Activated CD4-positive, CD25-positive, alpha-beta regulatory T cell treated with anti-CD3 and anti-CD28 coated beads, Interleukin-2, amount 50 U/mL, for 16 hours (primary cell): ENCODE measurements around the gene WRAP73.
"Not testable (repeated sequence)": the region's sequence is repeated elsewhere in the genome, so short reads cannot be mapped to it uniquely, and the experiment has no call there.

Experiments
- DNase-seq: peaks from one replicate; pipeline ENCODE4 v3.0.0-alpha.2; 2020; ENCODE audit warnings: low read depth, low spot score

Gene WRAP73

GRCh38 chr1:3599286-3599811 lies 50.6 kb downstream of the WRAP73 start:
- DNase-seq = no peak

GRCh38 chr1:3598522-3599285 lies 51.2 kb downstream of the WRAP73 start:
- DNase-seq = no peak

GRCh38 chr1:3598051-3598491 lies 51.8 kb downstream of the WRAP73 start:
- no peak for DNase-seq

DNA sequence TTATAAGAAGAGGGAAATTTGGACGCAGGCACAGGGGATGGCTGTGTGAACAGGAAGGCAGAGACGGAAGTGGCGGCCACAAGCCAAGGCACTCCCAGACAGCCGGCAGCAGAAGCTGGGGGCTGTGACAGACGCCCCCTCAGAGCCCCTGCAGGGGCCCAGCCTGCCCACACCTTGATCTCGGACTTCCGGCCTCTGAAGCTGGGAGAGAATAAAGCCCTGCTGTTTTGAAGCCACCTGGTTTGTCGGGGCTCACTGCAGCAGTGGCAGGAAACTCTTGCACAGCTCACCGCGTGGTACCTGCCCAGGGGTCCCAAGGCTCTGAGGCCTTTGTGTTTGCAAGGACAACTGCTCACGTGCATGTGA lies 52.3 kb downstream of the WRAP73 start:
- DNase-seq = no peak

GRCh38 chr1:3596663-3597598 lies 53.0 kb downstream of the WRAP73 start:
- DNase-seq = no peak

DNA sequence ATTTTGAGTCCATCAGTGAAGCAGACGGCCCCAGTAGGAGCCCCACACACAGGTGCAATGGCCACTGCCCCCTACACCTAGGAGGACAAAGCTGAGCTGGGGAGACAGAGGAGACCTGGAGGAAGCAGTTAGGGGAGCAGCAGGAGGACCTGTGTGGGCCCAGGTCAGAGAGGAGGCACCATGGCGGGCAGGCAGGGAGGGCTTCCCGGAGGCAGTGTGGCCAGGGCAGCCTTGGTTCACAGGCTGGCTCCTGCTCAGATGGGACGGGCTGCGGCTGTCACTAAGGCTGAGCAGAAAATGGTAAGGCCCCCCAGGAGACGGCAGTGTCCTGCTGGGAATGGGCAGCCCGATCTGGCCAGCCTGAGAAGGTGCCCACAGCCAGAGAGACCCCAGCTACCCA lies 54.0 kb downstream of the WRAP73 start:
- DNase-seq = no peak

GRCh38 chr1:3594706-3595377 lies 55.1 kb downstream of the WRAP73 start:
- no peak for DNase-seq

- no peak for DNase-seq
Measured at GRCh38 chr1:3593745-3594144, 56.2 kb downstream of the WRAP73 start.

GRCh38 chr1:3593334-3593733 lies 56.6 kb downstream of the WRAP73 start:
- no peak for DNase-seq

GRCh38 chr1:3590951-3591865 lies 58.7 kb downstream of the WRAP73 start:
- no peak for DNase-seq

- no peak for DNase-seq
Measured at GRCh38 chr1:3590139-3590763, 59.7 kb downstream of the WRAP73 start.

DNA sequence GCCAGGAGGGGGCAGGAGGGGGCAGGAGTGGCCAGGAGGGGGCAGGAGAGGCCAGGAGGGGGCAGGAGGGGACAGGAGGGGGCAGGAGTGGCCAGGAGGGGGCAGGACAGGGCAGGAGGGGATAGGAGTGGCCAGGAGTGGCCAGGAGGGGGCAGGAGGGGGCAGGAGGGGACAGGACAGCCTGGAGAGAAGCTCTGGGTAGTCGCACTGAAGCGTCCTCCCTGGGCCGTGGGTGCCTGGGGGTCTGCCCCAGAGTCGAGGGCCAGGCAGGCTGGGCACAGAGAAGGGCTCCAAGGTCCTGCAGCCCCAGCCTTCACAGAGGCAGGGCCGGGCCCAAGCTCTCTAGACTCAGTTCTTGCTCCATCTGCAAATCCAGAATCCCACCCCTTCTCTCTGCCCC lies 61.5 kb downstream of the WRAP73 start:
- DNase-seq = no peak

DNA sequence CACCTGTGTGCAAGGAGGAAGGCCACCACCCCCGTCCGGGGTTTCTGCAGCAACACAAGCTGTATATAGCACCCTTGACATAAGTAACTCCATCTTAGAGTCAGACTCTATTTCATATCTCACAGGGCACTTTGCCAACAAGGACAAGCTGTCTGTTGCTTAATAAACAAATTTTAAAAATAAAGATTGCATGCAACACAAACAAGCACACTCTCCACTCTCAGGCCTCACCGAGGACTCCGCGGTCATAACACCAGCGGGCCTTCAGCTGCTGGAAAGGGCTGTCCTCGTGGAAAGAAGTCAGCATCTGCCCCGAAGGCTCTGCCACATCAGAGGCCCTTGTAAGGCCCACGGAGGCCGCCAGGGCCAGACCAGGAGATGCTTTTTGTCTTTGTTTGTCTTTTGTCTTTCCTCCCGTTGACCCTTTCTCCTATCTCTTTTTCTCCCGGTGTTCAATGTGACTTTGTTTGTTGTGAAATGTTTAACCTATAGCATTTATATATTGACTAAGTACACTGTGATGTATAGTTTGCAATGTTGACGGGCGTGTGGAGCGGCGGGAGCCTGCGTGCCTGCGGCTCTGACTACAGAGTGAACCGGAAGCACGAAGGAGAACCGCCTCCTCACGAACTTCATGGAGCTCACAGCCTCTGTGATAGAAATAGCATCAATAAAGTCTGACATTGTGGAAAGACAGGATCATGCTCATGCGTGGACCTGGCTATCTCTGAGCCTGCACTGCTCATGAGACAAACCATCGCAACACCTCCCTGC lies 62.7 kb downstream of the WRAP73 start:
- DNase-seq = no peak

DNA sequence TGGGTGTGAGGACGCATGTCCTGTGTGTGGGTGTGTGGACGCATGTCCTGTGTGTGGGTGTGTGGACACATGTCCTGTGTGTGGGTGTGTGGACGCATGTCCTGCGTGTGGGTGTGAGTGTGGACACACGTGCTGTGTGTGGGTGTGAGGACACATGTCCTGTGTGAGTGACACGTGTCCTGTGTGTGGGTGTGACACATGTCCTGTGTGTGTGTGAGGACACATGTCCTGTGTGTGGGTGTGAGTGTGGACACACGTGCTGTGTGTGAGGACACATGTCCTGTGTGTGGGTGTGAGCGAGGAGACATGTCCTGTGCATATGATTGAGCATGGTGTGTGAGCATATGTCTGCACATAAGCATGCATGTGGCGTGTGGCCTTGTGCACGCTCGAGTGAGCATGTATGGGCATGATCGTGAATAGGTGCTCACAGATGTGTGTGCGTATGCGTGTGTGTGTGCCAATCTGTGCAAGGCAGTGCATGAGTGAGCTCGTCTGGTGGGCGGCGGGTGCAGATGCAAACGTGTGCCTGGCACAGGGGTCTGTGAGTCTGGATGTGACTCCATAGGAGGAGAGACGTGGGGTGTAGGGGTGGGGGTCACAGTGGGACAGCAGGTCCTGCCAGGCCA lies 63.8 kb downstream of the WRAP73 start:
- DNase-seq = no peak

DNA sequence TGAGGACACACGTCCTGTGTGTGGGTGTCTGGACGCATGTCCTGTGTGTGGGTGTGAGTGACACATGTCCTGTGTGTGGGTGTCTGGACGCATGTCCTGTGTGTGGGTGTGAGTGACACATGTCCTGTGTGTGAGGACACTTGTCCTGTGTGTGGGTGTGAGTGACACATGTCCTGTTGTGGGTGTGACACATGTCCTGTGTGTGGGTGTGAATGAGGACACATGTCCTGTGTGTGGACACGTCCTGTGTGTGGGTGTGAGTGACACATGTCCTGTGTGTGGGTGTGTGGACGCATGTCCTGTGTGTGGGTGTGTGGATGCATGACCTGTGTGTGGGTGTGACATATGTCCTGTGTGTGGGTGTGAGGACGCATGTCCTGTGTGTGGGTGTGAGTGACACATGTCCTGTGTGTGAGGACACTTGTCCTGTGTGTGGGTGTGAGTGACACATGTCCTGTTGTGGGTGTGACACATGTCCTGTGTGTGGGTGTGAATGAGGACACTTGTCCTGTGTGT lies 64.5 kb downstream of the WRAP73 start:
- not testable (repeated sequence) for DNase-seq

- no peak for DNase-seq
Measured at GRCh38 chr1:3584915-3585314, 65.0 kb downstream of the WRAP73 start.

- not testable (repeated sequence) for DNase-seq
Measured at GRCh38 chr1:3583751-3584150, 66.2 kb downstream of the WRAP73 start.

- DNase-seq = no peak
Measured at GRCh38 chr1:3581296-3582036, 68.4 kb downstream of the WRAP73 start.
